Measurements from ENCODE around the gene SLC1A4. TPM values are rescaled to one million over a fixed set of nuclear protein-coding genes. Genes with fewer than 3 reads are reported as not detected.

Gene SLC1A4
- total RNA-seq, 1 experiment from 2014 or later = 9.1 TPM

GRCh38 chr2:64988420-64989125 is 626 bp upstream of the SLC1A4 start:
- ChIA-PET CTCF (interaction anchor here (0.6 to 1.8 kb wide), 3 partner anchors 12 to 70 kb away, joined by 3 to 7 read pairs (median 3); no protein-coding TSS in a partner anchor), POLR2A (ENCODE audit: unreplicated experiment) (interaction anchor here (0.5 to 1.3 kb wide), 6 partner anchors 47 to 624 kb away, joined by 4 to 24 read pairs (median 9); no protein-coding TSS in a partner anchor)
- H3K4me2 ChIP-seq (ENCODE audit: low read length) = peak overlapping the region; percentile 86
- H4K20me1 ChIP-seq (ENCODE audit: low read length) = no peaks in the 10 kb centered on the region
- peak overlapping the region; percentile 57 for H3K27ac ChIP-seq (ENCODE audit: low read length)
- H3K4me1 ChIP-seq (ENCODE audit: insufficient read depth, low read length) = peaks cover 17% of the 10 kb centered on the region
- TF ChIP-seq, protein P1, sequence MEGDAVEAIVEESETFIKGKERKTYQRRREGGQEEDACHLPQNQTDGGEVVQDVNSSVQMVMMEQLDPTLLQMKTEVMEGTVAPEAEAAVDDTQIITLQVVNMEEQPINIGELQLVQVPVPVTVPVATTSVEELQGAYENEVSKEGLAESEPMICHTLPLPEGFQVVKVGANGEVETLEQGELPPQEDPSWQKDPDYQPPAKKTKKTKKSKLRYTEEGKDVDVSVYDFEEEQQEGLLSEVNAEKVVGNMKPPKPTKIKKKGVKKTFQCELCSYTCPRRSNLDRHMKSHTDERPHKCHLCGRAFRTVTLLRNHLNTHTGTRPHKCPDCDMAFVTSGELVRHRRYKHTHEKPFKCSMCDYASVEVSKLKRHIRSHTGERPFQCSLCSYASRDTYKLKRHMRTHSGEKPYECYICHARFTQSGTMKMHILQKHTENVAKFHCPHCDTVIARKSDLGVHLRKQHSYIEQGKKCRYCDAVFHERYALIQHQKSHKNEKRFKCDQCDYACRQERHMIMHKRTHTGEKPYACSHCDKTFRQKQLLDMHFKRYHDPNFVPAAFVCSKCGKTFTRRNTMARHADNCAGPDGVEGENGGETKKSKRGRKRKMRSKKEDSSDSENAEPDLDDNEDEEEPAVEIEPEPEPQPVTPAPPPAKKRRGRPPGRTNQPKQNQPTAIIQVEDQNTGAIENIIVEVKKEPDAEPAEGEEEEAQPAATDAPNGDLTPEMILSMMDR (conservative IDR thresholded peaks at IDR 0.05; ENCODE audit: low read depth, low read length) = peak; percentile 47
- no peak for TF ChIP-seq EZH2phosphoT487 (IDR thresholded peaks at IDR 0.05; ENCODE audit: borderline replicate concordance, low read length)
- H3F3A ChIP-seq (ENCODE audit: low read length, unreplicated experiment) = no peaks in the 10 kb centered on the region
- H3K9me3 ChIP-seq (ENCODE audit: low read length) = no peaks in the 10 kb centered on the region
- BruUV-seq (replicated peaks) = no TSS peak
- peak overlapping the region; percentile 97 for H3K4me3 ChIP-seq (ENCODE audit: low read length)
- H3K36me3 ChIP-seq (ENCODE audit: low read depth, low read length) = no peaks in the 10 kb centered on the region
- peak overlapping the region; percentile 80 for H2AFZ ChIP-seq (ENCODE audit: low read length)
- no peaks in the 10 kb centered on the region for H3K9me2 ChIP-seq (replicated peaks; ENCODE audit: low read length)
- no peaks in the 10 kb centered on the region for H3K27me3 ChIP-seq (ENCODE audit: low read length)
- H3K9ac ChIP-seq (ENCODE audit: low read length) = peak overlapping the region; percentile 74
- ATAC-seq (peak; percentile 71), DNase-seq (no peak)
- intact Hi-C loops (cut with micrococcal nuclease) = loop anchor here (1.0 to 2.0 kb wide), 2 partner anchors 18 to 72 kb away; no protein-coding TSS in a partner anchor
- no peaks in the 10 kb centered on the region for H3K79me2 ChIP-seq (ENCODE audit: low read length)

- CTCF ChIA-PET = interaction anchor here (0.6 kb wide), 1 partner anchor 72 kb away, joined by 4 read pairs; no protein-coding TSS in a partner anchor
- Histone ChIP-seq H2AFZ (ENCODE audit: low read length) (peak overlapping the region; percentile 100), H3K9ac (ENCODE audit: low read length) (peak overlapping the region; percentile 59; the same call in 1 of the 2 replicates), H3K27me3 (ENCODE audit: low read length) (no peaks in the 10 kb centered on the region), H3K4me3 (ENCODE audit: low read length) (peak overlapping the region; percentile 97), H3K27ac (ENCODE audit: low read length) (no peak overlapping the region), H4K20me1 (ENCODE audit: low read length) (no peaks in the 10 kb centered on the region), H3F3A (ENCODE audit: low read length, unreplicated experiment) (no peaks in the 10 kb centered on the region), H3K4me2 (ENCODE audit: low read length) (peak overlapping the region; percentile 86), H3K79me2 (ENCODE audit: low read length) (no peaks in the 10 kb centered on the region), H3K9me3 (ENCODE audit: low read length) (no peaks in the 10 kb centered on the region), H3K4me1 (ENCODE audit: insufficient read depth, low read length) (peaks cover 17% of the 10 kb centered on the region), H3K36me3 (ENCODE audit: low read depth, low read length) (no peaks in the 10 kb centered on the region), H3K9me2 (replicated peaks; ENCODE audit: low read length) (no peaks in the 10 kb centered on the region)
- ATAC-seq (no peak), DNase-seq (no peak)
- POLR2A ChIA-PET (ENCODE audit: unreplicated experiment) = interaction anchor here (0.6 kb wide), 2 partner anchors 27 to 389 kb away, joined by 3 to 16 read pairs; no protein-coding TSS in a partner anchor
- intact Hi-C loops (cut with micrococcal nuclease) = loop anchor here (1.0 to 2.0 kb wide), 2 partner anchors 16 to 73 kb away; no protein-coding TSS in a partner anchor
- BruUV-seq (replicated peaks) = no TSS peak
- no peak for TF ChIP-seq EZH2 (IDR thresholded peaks at IDR 0.05; ENCODE audit: low read length, unreplicated experiment)
- TF ChIP-seq, protein P1 (conservative IDR thresholded peaks at IDR 0.05; ENCODE audit: low read depth, low read length) = no peak
- no peak for TF ChIP-seq EZH2phosphoT487 (IDR thresholded peaks at IDR 0.05; ENCODE audit: borderline replicate concordance, low read length)
Observed at GRCh38 chr2:64989982-64990614, 899 bp downstream of the SLC1A4 start.
